Testis (tissue), 2 donors: ENCODE results near the gene KCNAB1.

ENCODE experiments used
- CTCF ChIP-seq, 3 experiments: fragments of 450-650 bp in 2 of 3; fragments of 200-600 bp in 1 of 3; sonication (generic) in 1 of 3; IDR thresholded peaks; one replicate each; pipeline ENCODE4 v1.5.1; 2016 to 2019; ENCODE audit warnings: antibody characterized with exemption in 3 of 3, mild to moderate bottlenecking in 2 of 3, moderate library complexity in 1 of 3
- POLR2A ChIP-seq: fragments of 450-650 bp; IDR thresholded peaks from one replicate; pipeline ENCODE4 v1.6.1; 2017; ENCODE audit warnings: antibody characterized with exemption, mild to moderate bottlenecking, moderate library complexity

- TF ChIP-seq POLR2A (no peak), CTCF (IDR thresholded peaks at IDR 0.05) (no peak)
Measured at GRCh38 chr3:156271995-156272719, 151.8 kb downstream of the KCNAB1 start.
